ENCODE measurements around the gene MAP2K5. TPM values are rescaled to one million over a fixed set of nuclear protein-coding genes. Genes with fewer than 3 reads are reported as not detected.

The MAP2K5 gene
- total RNA-seq, 1 donor from 2014 or later: 11.6 TPM

- H3K9me3 Mint-ChIP-seq (ENCODE audit: unreplicated experiment): peaks cover 18% of the 10 kb centered on the region
- H3K27me3 Mint-ChIP-seq (ENCODE audit: low read depth, unreplicated experiment): peaks cover 84% of the 10 kb centered on the region
- Histone ChIP-seq H3K4me1 (ENCODE audit: insufficient read depth, low read length) (peaks cover 11% of the 10 kb centered on the region), H3K9ac (ENCODE audit: low read length) (no peak overlapping the region), H3K79me2 (ENCODE audit: insufficient read depth, low read length) (no peaks in the 10 kb centered on the region), H2AFZ (ENCODE audit: low read depth, low read length) (no peak overlapping the region), H3K27ac (ENCODE audit: low read depth, low read length) (no peak overlapping the region), H4K20me1 (ENCODE audit: insufficient read depth, low read length) (peaks cover 29% of the 10 kb centered on the region), H3K4me2 (ENCODE audit: low read length) (no peak overlapping the region), H3K27me3 (ENCODE audit: insufficient read depth, low read length) (peaks cover 85% of the 10 kb centered on the region), H3K4me3 (ENCODE audit: insufficient read depth, low read depth, low read length) (no peak overlapping the region), H3K36me3 (ENCODE audit: insufficient read depth, low read length) (no peaks in the 10 kb centered on the region), H3K9me3 (ENCODE audit: insufficient read depth, low read depth, low read length) (peaks cover 7% of the 10 kb centered on the region)
- peaks cover 2% of the 10 kb centered on the region for H3K4me1 Mint-ChIP-seq (ENCODE audit: low read depth, unreplicated experiment)
- FAIRE-seq: no peak
- H3K36me3 Mint-ChIP-seq (ENCODE audit: low read depth, unreplicated experiment): peaks cover 1% of the 10 kb centered on the region
- DNase-seq (ENCODE audit: low read depth): peak; percentile 31
- H3K27ac Mint-ChIP-seq (ENCODE audit: unreplicated experiment): peak overlapping the region; percentile 41
- TF ChIP-seq CTCF (IDR thresholded peaks at IDR 0.05; ENCODE audit: insufficient read depth, low read depth, low read length) (no peak), EZH2 (IDR thresholded peaks at IDR 0.05; ENCODE audit: insufficient read depth, low read length) (peak; percentile 29)
- no peak overlapping the region for H3K4me3 Mint-ChIP-seq (ENCODE audit: unreplicated experiment)
These were observed 278.7 kb downstream of the MAP2K5 start for GRCh38 chr15:67820992-67821783.

DNA sequence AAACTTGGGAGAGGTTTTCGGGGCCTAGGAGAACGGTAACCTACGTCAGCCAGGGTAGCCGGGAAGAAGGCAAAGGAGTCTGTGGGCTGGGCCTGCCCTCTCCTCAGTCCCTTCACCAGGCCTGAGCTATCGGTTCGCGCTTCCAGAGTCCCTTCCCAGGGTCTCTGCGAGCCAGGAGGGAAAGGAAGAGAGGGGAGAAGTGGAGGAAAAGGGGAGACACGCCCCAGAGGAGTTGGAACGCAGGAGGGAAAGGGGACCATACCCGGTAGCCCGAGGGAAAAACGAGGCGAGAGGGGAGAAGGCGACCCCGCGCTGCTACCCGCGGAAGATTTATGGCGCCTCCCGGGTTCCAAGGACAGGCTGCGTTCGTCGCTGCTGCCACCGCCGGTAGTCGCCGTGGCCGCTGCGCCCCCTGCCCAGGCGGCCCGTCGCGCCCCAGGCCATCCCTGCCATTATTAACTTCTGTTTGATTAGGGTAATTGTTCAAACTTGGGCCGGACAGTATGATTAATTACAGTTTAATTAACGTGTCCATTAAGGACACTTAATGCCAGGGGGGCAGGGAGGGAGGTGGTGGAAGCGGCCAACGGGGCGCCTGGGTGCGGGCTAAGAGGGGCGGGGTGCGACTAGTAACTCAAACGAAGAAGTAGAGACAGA, 279.4 kb downstream of the MAP2K5 start:
- H3K4me3 ChIP-seq (ENCODE audit: insufficient read depth, low read depth, low read length): no peak overlapping the region
- FAIRE-seq (no peak), DNase-seq (ENCODE audit: low read depth) (no peak)
- Mint-ChIP-seq H3K27ac (ENCODE audit: unreplicated experiment) (peak overlapping the region; percentile 78), H3K27me3 (ENCODE audit: low read depth, unreplicated experiment) (peaks cover 80% of the 10 kb centered on the region), H3K4me3 (ENCODE audit: unreplicated experiment) (no peak overlapping the region), H3K4me1 (ENCODE audit: low read depth, unreplicated experiment) (peaks cover 2% of the 10 kb centered on the region), H3K9me3 (ENCODE audit: unreplicated experiment) (peaks cover 14% of the 10 kb centered on the region), H3K36me3 (ENCODE audit: low read depth, unreplicated experiment) (peaks cover 1% of the 10 kb centered on the region)
- TF ChIP-seq EZH2 (IDR thresholded peaks at IDR 0.05; ENCODE audit: insufficient read depth, low read length) (no peak), CTCF (IDR thresholded peaks at IDR 0.05; ENCODE audit: insufficient read depth, low read depth, low read length) (no peak)
- no peaks in the 10 kb centered on the region for H3K79me2 ChIP-seq (ENCODE audit: insufficient read depth, low read length)
- peaks cover 32% of the 10 kb centered on the region for H4K20me1 ChIP-seq (ENCODE audit: insufficient read depth, low read length)
- no peak overlapping the region for H2AFZ ChIP-seq (ENCODE audit: low read depth, low read length)
- no peak overlapping the region for H3K27ac ChIP-seq (ENCODE audit: low read depth, low read length)
- H3K4me1 ChIP-seq (ENCODE audit: insufficient read depth, low read length): peaks cover 11% of the 10 kb centered on the region
- H3K4me2 ChIP-seq (ENCODE audit: low read length): no peak overlapping the region
- H3K27me3 ChIP-seq (ENCODE audit: insufficient read depth, low read length): peaks cover 83% of the 10 kb centered on the region
- H3K9ac ChIP-seq (ENCODE audit: low read length): no peak overlapping the region
- no peaks in the 10 kb centered on the region for H3K36me3 ChIP-seq (ENCODE audit: insufficient read depth, low read length)
- H3K9me3 ChIP-seq (ENCODE audit: insufficient read depth, low read depth, low read length): peaks cover 9% of the 10 kb centered on the region

Measured in astrocyte (in vitro differentiated cells and primary cell).